Right lobe of liver (tissue), 6 donors: ENCODE results near the gene FEM1B. TPM values are rescaled to one million over a fixed set of nuclear protein-coding genes. Genes with fewer than 3 reads are reported as not detected.

Source experiments
- ATAC-seq, 4 donors: fragments of 200-7000 bp; cut with Tn5 transposase; one replicate each; pipeline ENCODE4 v1.9.1; 2020; ENCODE audit warnings: mild to moderate bottlenecking in 4 of 4, moderate library complexity in 4 of 4
- DNase-seq, 3 donors: peaks; one replicate each; pipeline ENCODE4 v3.0.0-alpha.2; 2020
- H3K27ac ChIP-seq, 3 donors: fragments of 200-600 bp; one replicate each; pipeline ENCODE4 v1.8.0; 2022
- H3K27me3 ChIP-seq, 2 donors: fragments of 200-600 bp; one replicate each; pipeline ENCODE4 v1.8.0; 2022
- H3K36me3 ChIP-seq, 4 donors: fragments of 200-600 bp; sonication (generic) in 1 of 4; one replicate each; pipeline versions ENCODE4 v1.5.1 to v1.8.0; 2017 to 2022; ENCODE audit warnings: control low read depth in 1 of 4
- H3K4me1 ChIP-seq, 4 donors: fragments of 200-600 bp; sonication (generic) in 1 of 4; one replicate each; pipeline versions ENCODE4 v1.5.1 to v1.8.0; 2017 to 2022; ENCODE audit warnings: control low read depth in 1 of 4
- H3K4me3 ChIP-seq, 3 donors: fragments of 200-600 bp; one replicate each; pipeline ENCODE4 v1.8.0; 2022
- H3K9me3 ChIP-seq, 4 donors: fragments of 200-600 bp; sonication (generic) in 1 of 4; one replicate each; pipeline versions ENCODE4 v1.5.1 to v1.8.0; 2017 to 2022; ENCODE audit warnings: control low read depth in 1 of 4
- POLR2A ChIP-seq: fragments of 450-650 bp; IDR thresholded peaks from one replicate; pipeline ENCODE4 v1.6.1; 2017; ENCODE audit warnings: antibody characterized with exemption, mild to moderate bottlenecking
- WGBS: methylation state at CpG from one replicate; pipeline ENCODE4 v1.1.6; 2018; ENCODE audit warnings: low coverage, low lambda C conversion rate; ENCODE audit not compliant: insufficient coverage; ENCODE audit errors: missing lambda C conversion rate; 5-methylcytosine and 5-hydroxymethylcytosine counted together
- intact Hi-C, 2 donors: fragments of 100-400 bp; cut with DNase I; formaldehyde crosslinking; loops; one replicate each; pipeline versions ENCODE4 v1.11.2 to v1.14.1; 2022
- total RNA-seq, 6 experiments: library from RNA; depleted of rRNA in 2 of 6; stranded (reverse); fragments of >200 nt in 2 of 6; fragmentation: NEBNext Ultra II Directional in 3 of 6; extraction: Animal tissue kit (Norgen Biotek cat#: 25700) in 3 of 6; gene quantifications; one replicate each; pipeline versions ENCODE4 v1.1.0 to v1.2.4, GENCODE V29; 2016 to 2023
- TF ChIP-seq, protein P1 (sequence below), 4 donors: fragments of 200-600 bp in 3 of 4; fragments of 450-650 bp in 1 of 4; IDR thresholded peaks; one replicate each; pipeline versions ENCODE4 v1.5.1 to v1.8.0; 2016 to 2022; ENCODE audit warnings: antibody characterized with exemption in 4 of 4, mild to moderate bottlenecking in 2 of 4
- donor health status: DM: no; HTN: yes; CAD: no.
- donor health status: DM: no; HTN: no; CAD: no.
- donor health status: DM: no; HTN: no; CAD: no.
- donor health status: DM: no; HTN: yes; CAD: no.
- donor health status: DM: no; HTN: yes; CAD: no.

Gene FEM1B
- total RNA-seq, 6 experiments from 2014 or later, result 17.7 to 28.3 (median 23.1) TPM

DNA sequence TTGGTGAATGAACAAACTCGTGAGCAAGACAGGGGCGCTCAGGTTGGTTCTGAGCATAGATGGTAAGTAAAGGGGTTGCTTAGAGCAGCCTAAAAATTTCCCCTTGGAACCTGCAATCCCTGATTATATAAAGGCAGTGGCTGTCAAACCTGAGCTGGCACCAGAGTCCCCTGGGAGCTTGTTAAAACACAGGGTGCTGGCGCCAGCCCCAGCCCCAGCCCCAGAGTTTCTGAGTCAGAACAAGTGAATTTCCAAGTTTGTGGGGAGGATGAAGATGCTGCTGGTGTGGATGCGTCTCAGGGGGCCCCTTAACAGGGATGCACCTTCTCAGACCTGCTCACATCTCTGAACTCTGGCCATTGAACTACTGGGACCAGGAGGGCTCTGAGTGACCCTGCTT is 48.2 kb downstream of the FEM1B start:
- no peak for ATAC-seq
- Histone ChIP-seq H3K27me3 (no peaks in the 10 kb centered on the region), H3K4me3 (no peak overlapping the region), H3K9me3 (no peaks in the 10 kb centered on the region), H3K4me1 (no peaks in the 10 kb centered on the region), H3K36me3 (no peaks in the 10 kb centered on the region), H3K27ac (no peak overlapping the region)
- TF ChIP-seq POLR2A, result no peak
- TF ChIP-seq, protein P1, sequence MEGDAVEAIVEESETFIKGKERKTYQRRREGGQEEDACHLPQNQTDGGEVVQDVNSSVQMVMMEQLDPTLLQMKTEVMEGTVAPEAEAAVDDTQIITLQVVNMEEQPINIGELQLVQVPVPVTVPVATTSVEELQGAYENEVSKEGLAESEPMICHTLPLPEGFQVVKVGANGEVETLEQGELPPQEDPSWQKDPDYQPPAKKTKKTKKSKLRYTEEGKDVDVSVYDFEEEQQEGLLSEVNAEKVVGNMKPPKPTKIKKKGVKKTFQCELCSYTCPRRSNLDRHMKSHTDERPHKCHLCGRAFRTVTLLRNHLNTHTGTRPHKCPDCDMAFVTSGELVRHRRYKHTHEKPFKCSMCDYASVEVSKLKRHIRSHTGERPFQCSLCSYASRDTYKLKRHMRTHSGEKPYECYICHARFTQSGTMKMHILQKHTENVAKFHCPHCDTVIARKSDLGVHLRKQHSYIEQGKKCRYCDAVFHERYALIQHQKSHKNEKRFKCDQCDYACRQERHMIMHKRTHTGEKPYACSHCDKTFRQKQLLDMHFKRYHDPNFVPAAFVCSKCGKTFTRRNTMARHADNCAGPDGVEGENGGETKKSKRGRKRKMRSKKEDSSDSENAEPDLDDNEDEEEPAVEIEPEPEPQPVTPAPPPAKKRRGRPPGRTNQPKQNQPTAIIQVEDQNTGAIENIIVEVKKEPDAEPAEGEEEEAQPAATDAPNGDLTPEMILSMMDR (IDR thresholded peaks at IDR 0.05), result no peak
- WGBS, result 70% methylated on average over 2 of the region's 4 CpGs
- no peak for DNase-seq
- intact Hi-C loops, result loop anchor here in 1 of 2 donors (10.0 kb wide), 1 partner anchor 349 kb away; no protein-coding TSS in a partner anchor

DNA sequence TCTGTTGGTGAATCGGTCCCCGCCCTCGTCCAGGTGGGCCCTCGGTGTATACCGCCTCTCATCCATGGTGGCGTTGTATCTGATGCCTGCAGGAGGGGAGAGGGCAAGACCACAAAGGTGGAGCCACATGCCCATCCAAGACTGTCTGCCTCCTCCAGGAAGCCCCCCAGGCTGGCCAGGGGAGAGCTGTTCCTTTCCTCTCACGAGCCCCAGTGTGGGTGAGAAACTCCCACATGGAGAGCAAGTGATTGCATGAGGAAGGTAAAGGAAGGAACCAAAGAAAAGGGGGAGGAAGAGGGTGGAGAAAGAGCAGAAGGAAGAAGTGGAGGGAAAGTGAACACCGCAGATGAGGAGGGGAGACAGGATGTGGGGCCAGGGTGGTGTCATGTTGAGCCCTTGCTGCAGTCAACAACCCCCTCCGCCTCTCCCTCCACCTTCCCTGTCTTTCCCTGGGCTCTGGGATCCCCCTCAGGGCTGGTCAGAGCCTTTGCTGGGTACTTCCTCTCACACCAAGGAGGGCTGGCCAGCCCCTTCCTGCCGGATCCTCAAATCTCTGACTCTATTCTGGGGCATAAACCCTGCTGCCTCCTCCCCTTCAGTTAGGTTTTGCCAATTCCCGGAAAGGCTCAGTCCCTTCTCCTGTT is 49.3 kb downstream of the FEM1B start:
- H3K27me3 ChIP-seq, result no peaks in the 10 kb centered on the region
- intact Hi-C loops, result loop anchor here in 1 of 2 donors (10.0 kb wide), 1 partner anchor 348 kb away; no protein-coding TSS in a partner anchor
- H3K27ac ChIP-seq, result no peak overlapping the region
- ATAC-seq, result peak in 2 of 4 donors; percentile 17 to 27
- no peak for TF ChIP-seq POLR2A
- TF ChIP-seq, protein P1 (IDR thresholded peaks at IDR 0.05), result no peak
- no peaks in the 10 kb centered on the region for H3K4me1 ChIP-seq
- H3K36me3 ChIP-seq, result no peaks in the 10 kb centered on the region
- no peak overlapping the region for H3K4me3 ChIP-seq
- DNase-seq, result no peak
- WGBS, result 10% methylated on average over 2 of the region's 11 CpGs
- no peaks in the 10 kb centered on the region for H3K9me3 ChIP-seq

DNA sequence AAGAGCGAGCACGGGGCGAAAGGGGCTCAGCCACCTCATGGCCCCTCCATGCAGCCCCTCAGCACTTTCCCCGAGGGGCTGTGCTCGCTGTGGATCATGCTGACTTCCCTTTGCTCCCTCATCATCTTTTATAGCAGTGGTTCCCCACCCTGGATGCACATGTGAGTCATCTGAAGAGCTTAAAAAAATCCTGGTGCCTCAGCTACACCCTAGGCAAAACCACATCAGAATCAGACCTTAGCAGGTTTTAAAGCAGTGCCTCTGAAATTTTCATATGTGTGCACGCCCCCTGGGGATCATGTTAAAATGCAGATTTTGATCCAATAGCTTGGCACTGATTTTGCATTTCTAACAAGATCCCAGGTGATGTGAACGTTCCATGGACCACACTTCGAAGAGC is 50.9 kb downstream of the FEM1B start:
- Histone ChIP-seq H3K27ac (no peak overlapping the region), H3K4me1 (no peaks in the 10 kb centered on the region), H3K9me3 (no peaks in the 10 kb centered on the region), H3K4me3 (no peak overlapping the region), H3K27me3 (no peaks in the 10 kb centered on the region), H3K36me3 (no peaks in the 10 kb centered on the region)
- intact Hi-C loops, result loop anchor here in 1 of 2 donors (10.0 kb wide), 1 partner anchor 346 kb away; no protein-coding TSS in a partner anchor
- 70% methylated on average over 4 of the region's 8 CpGs for WGBS
- DNase-seq (no peak), ATAC-seq (no peak)
- TF ChIP-seq POLR2A, result no peak
- TF ChIP-seq, protein P1 (IDR thresholded peaks at IDR 0.05), result no peak

DNA sequence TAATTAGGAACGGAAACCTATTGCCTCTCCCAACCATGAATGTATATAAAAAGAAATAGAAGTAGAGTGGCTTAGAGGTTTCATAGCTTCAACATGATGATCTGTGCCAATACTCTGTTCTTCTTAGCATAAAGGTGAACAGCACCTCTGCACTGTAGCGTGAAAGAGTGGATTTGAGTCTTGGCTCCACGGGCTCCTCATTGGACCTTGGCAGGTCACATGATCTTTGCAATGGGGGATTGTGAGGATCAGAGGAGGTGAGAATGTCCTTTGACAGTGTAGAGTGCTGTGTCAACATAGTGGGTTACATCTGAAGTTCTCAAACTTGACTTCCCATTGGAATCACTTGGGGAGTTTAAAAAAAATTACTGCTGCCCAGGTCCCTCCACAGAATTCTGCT is 51.4 kb downstream of the FEM1B start:
- H3K36me3 ChIP-seq, result no peaks in the 10 kb centered on the region
- no peak for DNase-seq
- intact Hi-C loops, result loop anchor here in 1 of 2 donors (10.0 kb wide), 1 partner anchor 346 kb away; no protein-coding TSS in a partner anchor
- TF ChIP-seq, protein P1 (IDR thresholded peaks at IDR 0.05), result no peak
- TF ChIP-seq POLR2A, result no peak
- no peaks in the 10 kb centered on the region for H3K4me1 ChIP-seq
- no peak overlapping the region for H3K4me3 ChIP-seq
- H3K27me3 ChIP-seq, result no peaks in the 10 kb centered on the region
- H3K9me3 ChIP-seq, result no peaks in the 10 kb centered on the region
- no peak overlapping the region for H3K27ac ChIP-seq
- no peak for ATAC-seq
- WGBS, result 87% methylated on average over 3 of the region's 3 CpGs
